Neural progenitor cell (in vitro differentiated cells): Measurements from ENCODE around the gene ST3GAL6.

ENCODE experiments used
- CTCF ChIP-seq: fragments of 200-600 bp; sonication (generic); IDR thresholded peaks from 2 replicates; pipeline ENCODE4 v1.5.1; 2017; ENCODE audit warnings: antibody characterized with exemption, mild to moderate bottlenecking
- EZH2 ChIP-seq: fragments of 200-600 bp; sonication (generic); IDR thresholded peaks from 2 replicates; pipeline ENCODE4 v1.6.1; 2017; ENCODE audit warnings: antibody characterized with exemption, mild to moderate bottlenecking, moderate library complexity

DNA sequence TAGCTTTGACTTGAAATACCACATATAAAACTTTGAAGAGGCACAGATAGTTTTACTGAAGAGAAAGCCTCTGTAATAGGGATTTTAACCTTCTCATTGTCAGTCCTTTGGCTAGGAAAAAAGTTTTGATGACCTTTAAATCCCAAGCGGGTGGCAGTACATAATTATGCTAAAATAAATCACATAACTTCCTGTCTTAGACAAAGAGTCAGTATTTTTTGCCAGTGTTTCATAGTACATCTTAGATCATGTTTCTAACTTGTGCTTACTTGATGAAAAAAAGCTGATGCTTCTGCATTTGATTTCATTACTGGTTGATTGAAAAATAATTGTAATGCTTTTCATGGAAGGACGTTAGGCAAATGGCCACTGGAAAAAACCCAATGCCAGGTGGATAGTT is 5.8 kb downstream of the ST3GAL6 start:
- TF ChIP-seq CTCF (no peak), EZH2 (no peak)
